NB4 (cell line): ENCODE data around the gene TCF4.

Experiments
- MYC ChIP-seq: IDR thresholded peaks from 2 replicates; pipeline ENCODE4 v1.6.1; 2011; ENCODE audit warnings: low read depth, low read length
- TF ChIP-seq, protein P1 (sequence below): IDR thresholded peaks from one replicate; pipeline ENCODE4 v1.5.1; 2012; ENCODE audit warnings: low read depth, low read length

DNA sequence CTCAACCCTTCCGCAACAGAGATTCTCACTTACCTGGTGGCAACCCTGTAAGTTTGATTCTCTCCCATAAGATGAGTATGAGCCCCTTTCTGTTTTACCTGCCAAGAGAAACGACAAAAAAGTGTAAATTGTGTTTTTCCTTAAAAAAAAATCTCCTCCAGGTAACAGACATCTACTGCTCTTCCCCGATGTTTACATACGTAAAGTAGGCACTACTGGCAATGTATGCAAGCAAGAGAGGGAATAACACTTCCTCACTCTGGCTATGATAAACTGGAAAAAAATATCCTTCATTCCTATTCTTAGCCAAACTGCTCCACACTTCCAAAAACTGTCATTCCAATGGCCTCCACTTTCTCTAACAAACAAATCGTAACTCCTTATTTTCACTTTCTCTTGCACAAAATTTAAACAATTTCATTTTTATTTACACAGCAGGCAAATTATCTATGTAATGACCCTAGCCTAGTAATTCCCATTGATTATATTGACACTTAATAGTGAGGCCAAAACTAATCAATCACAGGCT, 184.5 kb downstream of the TCF4 start:
- TF ChIP-seq, protein P1, sequence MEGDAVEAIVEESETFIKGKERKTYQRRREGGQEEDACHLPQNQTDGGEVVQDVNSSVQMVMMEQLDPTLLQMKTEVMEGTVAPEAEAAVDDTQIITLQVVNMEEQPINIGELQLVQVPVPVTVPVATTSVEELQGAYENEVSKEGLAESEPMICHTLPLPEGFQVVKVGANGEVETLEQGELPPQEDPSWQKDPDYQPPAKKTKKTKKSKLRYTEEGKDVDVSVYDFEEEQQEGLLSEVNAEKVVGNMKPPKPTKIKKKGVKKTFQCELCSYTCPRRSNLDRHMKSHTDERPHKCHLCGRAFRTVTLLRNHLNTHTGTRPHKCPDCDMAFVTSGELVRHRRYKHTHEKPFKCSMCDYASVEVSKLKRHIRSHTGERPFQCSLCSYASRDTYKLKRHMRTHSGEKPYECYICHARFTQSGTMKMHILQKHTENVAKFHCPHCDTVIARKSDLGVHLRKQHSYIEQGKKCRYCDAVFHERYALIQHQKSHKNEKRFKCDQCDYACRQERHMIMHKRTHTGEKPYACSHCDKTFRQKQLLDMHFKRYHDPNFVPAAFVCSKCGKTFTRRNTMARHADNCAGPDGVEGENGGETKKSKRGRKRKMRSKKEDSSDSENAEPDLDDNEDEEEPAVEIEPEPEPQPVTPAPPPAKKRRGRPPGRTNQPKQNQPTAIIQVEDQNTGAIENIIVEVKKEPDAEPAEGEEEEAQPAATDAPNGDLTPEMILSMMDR, result no peak
- TF ChIP-seq MYC, result no peak
